HEK293 (cell line): ENCODE measurements around the gene NME1.

Experiments used
- MZF1 ChIP-seq: fragments of 450-650 bp; formaldehyde crosslinking; IDR thresholded peaks from 2 replicates; pipeline ENCODE4 v1.5.1; 2017; ENCODE audit warnings: missing biosample characterization, missing genetic modification characterization, borderline replicate concordance
- RBAK ChIP-seq: fragments of 450-650 bp; formaldehyde crosslinking; IDR thresholded peaks from 2 replicates; pipeline ENCODE4 v1.5.1; 2016; ENCODE audit warnings: missing biosample characterization, missing genetic modification characterization
- SP7 ChIP-seq: fragments of 450-650 bp; formaldehyde crosslinking; IDR thresholded peaks from 2 replicates; pipeline ENCODE4 v1.5.1; 2016; ENCODE audit warnings: missing biosample characterization, missing genetic modification characterization
- ZBTB1 ChIP-seq: fragments of 450-650 bp; formaldehyde crosslinking; IDR thresholded peaks from 2 replicates; pipeline ENCODE4 v1.5.1; 2016; ENCODE audit warnings: missing biosample characterization, missing genetic modification characterization
- ZBTB20 ChIP-seq: fragments of 450-650 bp; formaldehyde crosslinking; IDR thresholded peaks from 2 replicates; pipeline ENCODE4 v1.5.1; 2016; ENCODE audit warnings: missing biosample characterization, missing genetic modification characterization
- ZBTB7A ChIP-seq: fragments of 450-650 bp; formaldehyde crosslinking; IDR thresholded peaks from 2 replicates; pipeline ENCODE4 v1.5.1; 2016; ENCODE audit warnings: low read depth, missing biosample characterization, missing genetic modification characterization
- ZFHX2 ChIP-seq: fragments of 450-650 bp; formaldehyde crosslinking; conservative IDR thresholded peaks from 2 replicates; pipeline ENCODE4 v1.5.1; 2016; ENCODE audit warnings: missing biosample characterization, missing genetic modification characterization
- ZFP41 ChIP-seq: fragments of 450-650 bp; formaldehyde crosslinking; IDR thresholded peaks from 2 replicates; pipeline ENCODE4 v1.5.1; 2016; ENCODE audit warnings: missing biosample characterization, missing genetic modification characterization, borderline replicate concordance
- ZNF121 ChIP-seq: fragments of 450-650 bp; formaldehyde crosslinking; IDR thresholded peaks from 2 replicates; pipeline ENCODE4 v1.5.1; 2016; ENCODE audit warnings: missing biosample characterization, missing genetic modification characterization
- ZNF169 ChIP-seq: fragments of 450-650 bp; formaldehyde crosslinking; IDR thresholded peaks from 2 replicates; pipeline ENCODE4 v1.5.1; 2016; ENCODE audit warnings: missing biosample characterization, missing genetic modification characterization
- ZNF23 ChIP-seq: fragments of 450-650 bp; formaldehyde crosslinking; IDR thresholded peaks from 2 replicates; pipeline ENCODE4 v1.5.1; 2016; ENCODE audit warnings: missing biosample characterization, missing genetic modification characterization, borderline replicate concordance
- ZNF274 ChIP-seq, 2 experiments: fragments of 200-500 bp in 1 of 2; fragments of 450-650 bp in 1 of 2; sonication (Bioruptor generic) in 1 of 2; formaldehyde crosslinking in 1 of 2; IDR thresholded peaks; 2 replicates each; pipeline versions ENCODE4 v1.5.1 to v1.6.1; 2014 to 2016; ENCODE audit warnings: borderline replicate concordance in 1 of 2, inconsistent platforms in 1 of 2, low read length in 1 of 2, missing biosample characterization in 1 of 2, missing genetic modification characterization in 1 of 2
- ZNF292 ChIP-seq: fragments of 450-650 bp; formaldehyde crosslinking; IDR thresholded peaks from 2 replicates; pipeline ENCODE4 v1.5.1; 2016; ENCODE audit warnings: low read depth, missing biosample characterization, missing genetic modification characterization, borderline replicate concordance
- ZNF529 ChIP-seq: fragments of 450-650 bp; formaldehyde crosslinking; IDR thresholded peaks from 2 replicates; pipeline ENCODE4 v1.5.1; 2017; ENCODE audit warnings: missing genetic modification characterization, missing biosample characterization; ENCODE audit not compliant: insufficient replicate concordance
- ZNF548 ChIP-seq: fragments of 450-650 bp; formaldehyde crosslinking; IDR thresholded peaks from 2 replicates; pipeline ENCODE4 v1.5.1; 2016; ENCODE audit warnings: missing biosample characterization, missing genetic modification characterization
- TF ChIP-seq, protein P1 (sequence below): fragments of 450-650 bp; formaldehyde crosslinking; IDR thresholded peaks from 2 replicates; pipeline ENCODE4; 2016; ENCODE audit warnings: missing biosample characterization, missing genetic modification characterization
- TF ChIP-seq, protein P2 (sequence below): fragments of 450-650 bp; formaldehyde crosslinking; IDR thresholded peaks from 2 replicates; pipeline ENCODE4 v1.5.1; 2017; ENCODE audit warnings: missing biosample characterization, missing genetic modification characterization
- TF ChIP-seq, protein P3 (sequence below): fragments of 450-650 bp; formaldehyde crosslinking; IDR thresholded peaks from 2 replicates; pipeline ENCODE4 v1.5.1; 2016; ENCODE audit warnings: missing biosample characterization, missing genetic modification characterization
- TF ChIP-seq, protein P4 (sequence below): fragments of 450-650 bp; formaldehyde crosslinking; conservative IDR thresholded peaks from 2 replicates; pipeline ENCODE4 v1.5.1; 2016; ENCODE audit warnings: low read depth, missing biosample characterization, missing genetic modification characterization
- TF ChIP-seq, protein P5 (sequence below): fragments of 450-650 bp; formaldehyde crosslinking; IDR thresholded peaks from 2 replicates; pipeline ENCODE4 v1.5.1; 2016; ENCODE audit warnings: missing biosample characterization, missing genetic modification characterization
- TF ChIP-seq, protein P6 (sequence below): fragments of 450-650 bp; formaldehyde crosslinking; IDR thresholded peaks from 2 replicates; pipeline ENCODE4 v1.5.1; 2016; ENCODE audit warnings: missing biosample characterization, missing genetic modification characterization
- TF ChIP-seq, protein P7 (sequence below): fragments of 450-650 bp; formaldehyde crosslinking; IDR thresholded peaks from 2 replicates; pipeline ENCODE4 v1.5.1; 2017; ENCODE audit warnings: missing biosample characterization, missing genetic modification characterization

Gene NME1

DNA sequence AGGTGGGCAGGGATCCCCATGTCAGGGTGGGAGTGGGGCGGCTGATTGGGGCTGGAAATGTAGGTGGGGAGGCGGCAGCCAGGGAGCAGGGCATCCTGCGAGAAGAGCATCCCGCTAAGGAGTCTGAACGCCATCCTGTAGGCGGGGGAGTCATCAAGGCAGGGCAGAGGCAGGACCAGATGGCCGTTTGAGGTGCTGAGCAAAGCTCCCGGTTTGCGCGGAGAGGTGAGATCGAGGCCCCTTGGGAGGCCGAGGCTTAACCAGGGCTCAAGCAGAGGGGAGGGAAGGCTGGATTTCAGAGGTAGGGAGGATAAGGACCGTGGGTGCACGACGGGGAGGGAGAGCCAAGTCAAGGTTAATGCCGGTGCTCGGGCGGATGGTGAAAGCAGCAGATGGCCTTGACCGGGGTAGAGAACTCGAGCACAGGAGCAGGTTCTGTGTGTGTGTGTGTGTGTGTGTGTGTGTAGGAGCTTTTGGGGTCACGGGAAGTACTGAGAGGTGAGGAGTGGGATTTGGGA, 12.4 kb downstream of the NME1 start (continued):
- no peak for TF ChIP-seq ZFP41 (tag by site-specific recombination)
- TF ChIP-seq, protein P1, sequence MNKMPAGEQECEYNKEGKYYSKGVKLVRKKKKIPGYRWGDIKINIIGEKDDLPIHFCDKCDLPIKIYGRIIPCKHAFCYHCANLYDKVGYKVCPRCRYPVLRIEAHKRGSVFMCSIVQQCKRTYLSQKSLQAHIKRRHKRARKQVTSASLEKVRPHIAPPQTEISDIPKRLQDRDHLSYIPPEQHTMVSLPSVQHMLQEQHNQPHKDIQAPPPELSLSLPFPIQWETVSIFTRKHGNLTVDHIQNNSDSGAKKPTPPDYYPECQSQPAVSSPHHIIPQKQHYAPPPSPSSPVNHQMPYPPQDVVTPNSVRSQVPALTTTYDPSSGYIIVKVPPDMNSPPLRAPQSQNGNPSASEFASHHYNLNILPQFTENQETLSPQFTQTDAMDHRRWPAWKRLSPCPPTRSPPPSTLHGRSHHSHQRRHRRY (tag by site-specific recombination), result 0 out of 2 replicates have a peak, but pooled peaks have one; percentile 48
- no peak for TF ChIP-seq RBAK (tag by site-specific recombination)
- no peak for TF ChIP-seq ZBTB1 (tag by site-specific recombination)
- TF ChIP-seq ZNF529 (tag by site-specific recombination), result no peak
- no peak for TF ChIP-seq ZNF121
- TF ChIP-seq ZNF548, result no peak
- TF ChIP-seq, protein P2, sequence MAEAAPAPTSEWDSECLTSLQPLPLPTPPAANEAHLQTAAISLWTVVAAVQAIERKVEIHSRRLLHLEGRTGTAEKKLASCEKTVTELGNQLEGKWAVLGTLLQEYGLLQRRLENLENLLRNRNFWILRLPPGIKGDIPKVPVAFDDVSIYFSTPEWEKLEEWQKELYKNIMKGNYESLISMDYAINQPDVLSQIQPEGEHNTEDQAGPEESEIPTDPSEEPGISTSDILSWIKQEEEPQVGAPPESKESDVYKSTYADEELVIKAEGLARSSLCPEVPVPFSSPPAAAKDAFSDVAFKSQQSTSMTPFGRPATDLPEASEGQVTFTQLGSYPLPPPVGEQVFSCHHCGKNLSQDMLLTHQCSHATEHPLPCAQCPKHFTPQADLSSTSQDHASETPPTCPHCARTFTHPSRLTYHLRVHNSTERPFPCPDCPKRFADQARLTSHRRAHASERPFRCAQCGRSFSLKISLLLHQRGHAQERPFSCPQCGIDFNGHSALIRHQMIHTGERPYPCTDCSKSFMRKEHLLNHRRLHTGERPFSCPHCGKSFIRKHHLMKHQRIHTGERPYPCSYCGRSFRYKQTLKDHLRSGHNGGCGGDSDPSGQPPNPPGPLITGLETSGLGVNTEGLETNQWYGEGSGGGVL (tag by site-specific recombination), result peak; percentile 84
- TF ChIP-seq ZNF274 (IDR thresholded peaks at IDR 0.05; ENCODE audit: low read length), result no peak
- TF ChIP-seq ZNF274 (tag by site-specific recombination; IDR thresholded peaks at IDR 0.05; ENCODE audit: borderline replicate concordance), result no peak
- peak; percentile 95 for TF ChIP-seq ZBTB20 (tag by site-specific recombination)
- no peak for TF ChIP-seq ZNF169 (tag by site-specific recombination)
- TF ChIP-seq, protein P3, sequence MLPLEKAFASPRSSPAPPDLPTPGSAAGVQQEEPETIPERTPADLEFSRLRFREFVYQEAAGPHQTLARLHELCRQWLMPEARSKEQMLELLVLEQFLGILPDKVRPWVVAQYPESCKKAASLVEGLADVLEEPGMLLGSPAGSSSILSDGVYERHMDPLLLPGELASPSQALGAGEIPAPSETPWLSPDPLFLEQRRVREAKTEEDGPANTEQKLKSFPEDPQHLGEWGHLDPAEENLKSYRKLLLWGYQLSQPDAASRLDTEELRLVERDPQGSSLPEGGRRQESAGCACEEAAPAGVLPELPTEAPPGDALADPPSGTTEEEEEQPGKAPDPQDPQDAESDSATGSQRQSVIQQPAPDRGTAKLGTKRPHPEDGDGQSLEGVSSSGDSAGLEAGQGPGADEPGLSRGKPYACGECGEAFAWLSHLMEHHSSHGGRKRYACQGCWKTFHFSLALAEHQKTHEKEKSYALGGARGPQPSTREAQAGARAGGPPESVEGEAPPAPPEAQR, result no peak
- no peak for TF ChIP-seq MZF1 (tag by site-specific recombination)
- no peak for TF ChIP-seq ZBTB7A
- TF ChIP-seq, protein P4, sequence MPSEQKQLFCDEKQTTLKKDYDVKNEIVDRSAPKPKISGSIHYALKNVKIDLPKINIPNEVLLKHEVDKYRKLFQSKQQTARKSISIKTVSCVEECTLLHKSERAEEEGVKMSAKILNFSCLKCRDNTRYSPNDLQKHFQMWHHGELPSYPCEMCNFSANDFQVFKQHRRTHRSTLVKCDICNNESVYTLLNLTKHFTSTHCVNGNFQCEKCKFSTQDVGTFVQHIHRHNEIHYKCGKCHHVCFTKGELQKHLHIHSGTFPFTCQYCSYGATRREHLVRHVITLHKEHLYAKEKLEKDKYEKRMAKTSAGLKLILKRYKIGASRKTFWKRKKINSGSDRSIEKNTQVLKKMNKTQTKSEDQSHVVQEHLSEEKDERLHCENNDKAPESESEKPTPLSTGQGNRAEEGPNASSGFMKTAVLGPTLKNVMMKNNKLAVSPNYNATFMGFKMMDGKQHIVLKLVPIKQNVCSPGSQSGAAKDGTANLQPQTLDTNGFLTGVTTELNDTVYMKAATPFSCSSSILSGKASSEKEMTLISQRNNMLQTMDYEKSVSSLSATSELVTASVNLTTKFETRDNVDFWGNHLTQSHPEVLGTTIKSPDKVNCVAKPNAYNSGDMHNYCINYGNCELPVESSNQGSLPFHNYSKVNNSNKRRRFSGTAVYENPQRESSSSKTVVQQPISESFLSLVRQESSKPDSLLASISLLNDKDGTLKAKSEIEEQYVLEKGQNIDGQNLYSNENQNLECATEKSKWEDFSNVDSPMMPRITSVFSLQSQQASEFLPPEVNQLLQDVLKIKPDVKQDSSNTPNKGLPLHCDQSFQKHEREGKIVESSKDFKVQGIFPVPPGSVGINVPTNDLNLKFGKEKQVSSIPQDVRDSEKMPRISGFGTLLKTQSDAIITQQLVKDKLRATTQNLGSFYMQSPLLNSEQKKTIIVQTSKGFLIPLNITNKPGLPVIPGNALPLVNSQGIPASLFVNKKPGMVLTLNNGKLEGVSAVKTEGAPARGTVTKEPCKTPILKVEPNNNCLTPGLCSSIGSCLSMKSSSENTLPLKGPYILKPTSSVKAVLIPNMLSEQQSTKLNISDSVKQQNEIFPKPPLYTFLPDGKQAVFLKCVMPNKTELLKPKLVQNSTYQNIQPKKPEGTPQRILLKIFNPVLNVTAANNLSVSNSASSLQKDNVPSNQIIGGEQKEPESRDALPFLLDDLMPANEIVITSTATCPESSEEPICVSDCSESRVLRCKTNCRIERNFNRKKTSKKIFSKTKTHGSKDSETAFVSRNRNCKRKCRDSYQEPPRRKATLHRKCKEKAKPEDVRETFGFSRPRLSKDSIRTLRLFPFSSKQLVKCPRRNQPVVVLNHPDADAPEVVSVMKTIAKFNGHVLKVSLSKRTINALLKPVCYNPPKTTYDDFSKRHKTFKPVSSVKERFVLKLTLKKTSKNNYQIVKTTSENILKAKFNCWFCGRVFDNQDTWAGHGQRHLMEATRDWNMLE (tag by site-specific recombination), result peak; percentile 55
- TF ChIP-seq, protein P5, sequence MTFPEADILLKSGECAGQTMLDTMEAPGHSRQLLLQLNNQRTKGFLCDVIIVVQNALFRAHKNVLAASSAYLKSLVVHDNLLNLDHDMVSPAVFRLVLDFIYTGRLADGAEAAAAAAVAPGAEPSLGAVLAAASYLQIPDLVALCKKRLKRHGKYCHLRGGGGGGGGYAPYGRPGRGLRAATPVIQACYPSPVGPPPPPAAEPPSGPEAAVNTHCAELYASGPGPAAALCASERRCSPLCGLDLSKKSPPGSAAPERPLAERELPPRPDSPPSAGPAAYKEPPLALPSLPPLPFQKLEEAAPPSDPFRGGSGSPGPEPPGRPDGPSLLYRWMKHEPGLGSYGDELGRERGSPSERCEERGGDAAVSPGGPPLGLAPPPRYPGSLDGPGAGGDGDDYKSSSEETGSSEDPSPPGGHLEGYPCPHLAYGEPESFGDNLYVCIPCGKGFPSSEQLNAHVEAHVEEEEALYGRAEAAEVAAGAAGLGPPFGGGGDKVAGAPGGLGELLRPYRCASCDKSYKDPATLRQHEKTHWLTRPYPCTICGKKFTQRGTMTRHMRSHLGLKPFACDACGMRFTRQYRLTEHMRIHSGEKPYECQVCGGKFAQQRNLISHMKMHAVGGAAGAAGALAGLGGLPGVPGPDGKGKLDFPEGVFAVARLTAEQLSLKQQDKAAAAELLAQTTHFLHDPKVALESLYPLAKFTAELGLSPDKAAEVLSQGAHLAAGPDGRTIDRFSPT (tag by site-specific recombination), result peak; percentile 32; the same call in 1 of the 2 replicates
- TF ChIP-seq, protein P6, sequence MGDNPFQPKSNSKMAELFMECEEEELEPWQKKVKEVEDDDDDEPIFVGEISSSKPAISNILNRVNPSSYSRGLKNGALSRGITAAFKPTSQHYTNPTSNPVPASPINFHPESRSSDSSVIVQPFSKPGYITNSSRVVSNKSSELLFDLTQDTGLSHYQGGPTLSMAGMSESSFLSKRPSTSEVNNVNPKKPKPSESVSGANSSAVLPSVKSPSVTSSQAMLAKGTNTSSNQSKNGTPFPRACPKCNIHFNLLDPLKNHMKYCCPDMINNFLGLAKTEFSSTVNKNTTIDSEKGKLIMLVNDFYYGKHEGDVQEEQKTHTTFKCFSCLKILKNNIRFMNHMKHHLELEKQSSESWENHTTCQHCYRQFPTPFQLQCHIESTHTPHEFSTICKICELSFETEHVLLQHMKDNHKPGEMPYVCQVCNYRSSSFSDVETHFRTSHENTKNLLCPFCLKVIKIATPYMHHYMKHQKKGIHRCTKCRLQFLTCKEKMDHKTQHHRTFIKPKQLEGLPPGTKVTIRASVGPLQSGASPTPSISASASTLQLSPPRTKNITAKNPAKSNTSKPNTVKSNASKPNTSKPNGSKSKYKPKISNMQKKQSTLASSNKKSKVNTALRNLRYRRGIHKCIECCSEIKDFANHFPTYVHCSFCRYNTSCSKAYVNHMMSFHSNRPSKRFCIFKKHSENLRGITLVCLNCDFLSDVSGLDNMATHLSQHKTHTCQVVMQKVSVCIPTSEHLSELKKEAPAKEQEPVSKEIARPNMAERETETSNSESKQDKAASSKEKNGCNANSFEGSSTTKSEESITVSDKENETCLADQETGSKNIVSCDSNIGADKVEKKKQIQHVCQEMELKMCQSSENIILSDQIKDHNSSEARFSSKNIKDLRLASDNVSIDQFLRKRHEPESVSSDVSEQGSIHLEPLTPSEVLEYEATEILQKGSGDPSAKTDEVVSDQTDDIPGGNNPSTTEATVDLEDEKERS (tag by site-specific recombination), result no peak
- TF ChIP-seq ZNF292 (tag by site-specific recombination), result no peak
- TF ChIP-seq, protein P7, sequence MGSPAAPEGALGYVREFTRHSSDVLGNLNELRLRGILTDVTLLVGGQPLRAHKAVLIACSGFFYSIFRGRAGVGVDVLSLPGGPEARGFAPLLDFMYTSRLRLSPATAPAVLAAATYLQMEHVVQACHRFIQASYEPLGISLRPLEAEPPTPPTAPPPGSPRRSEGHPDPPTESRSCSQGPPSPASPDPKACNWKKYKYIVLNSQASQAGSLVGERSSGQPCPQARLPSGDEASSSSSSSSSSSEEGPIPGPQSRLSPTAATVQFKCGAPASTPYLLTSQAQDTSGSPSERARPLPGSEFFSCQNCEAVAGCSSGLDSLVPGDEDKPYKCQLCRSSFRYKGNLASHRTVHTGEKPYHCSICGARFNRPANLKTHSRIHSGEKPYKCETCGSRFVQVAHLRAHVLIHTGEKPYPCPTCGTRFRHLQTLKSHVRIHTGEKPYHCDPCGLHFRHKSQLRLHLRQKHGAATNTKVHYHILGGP (tag by site-specific recombination), result no peak
- TF ChIP-seq ZNF23, result no peak
- peak; percentile 86 for TF ChIP-seq ZFHX2
- peak; percentile 86 for TF ChIP-seq SP7 (tag by site-specific recombination)
